ENCODE measurements around the gene ARHGAP26.

Gene ARHGAP26

DNA sequence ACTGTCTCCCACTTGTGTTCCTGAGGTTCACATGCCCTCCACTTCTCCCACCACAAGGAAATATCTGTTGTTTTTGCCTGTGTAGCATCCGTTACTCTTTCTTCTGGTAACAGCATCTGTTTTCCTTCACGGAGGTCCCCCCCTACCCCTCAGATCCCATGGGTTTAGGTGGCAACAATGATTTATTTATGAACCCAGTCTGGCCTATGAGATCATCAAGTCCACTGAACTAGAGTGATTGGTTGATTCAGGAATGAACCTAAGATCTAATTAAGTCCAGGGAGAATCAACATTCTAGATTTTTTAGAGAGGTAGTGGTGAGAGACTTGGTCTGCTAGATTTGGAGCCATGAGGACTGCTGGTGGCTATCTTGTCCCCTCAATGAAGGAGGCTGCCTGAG lies 466.5 kb downstream of the ARHGAP26 start:
- no peak for DNase-seq

DNA sequence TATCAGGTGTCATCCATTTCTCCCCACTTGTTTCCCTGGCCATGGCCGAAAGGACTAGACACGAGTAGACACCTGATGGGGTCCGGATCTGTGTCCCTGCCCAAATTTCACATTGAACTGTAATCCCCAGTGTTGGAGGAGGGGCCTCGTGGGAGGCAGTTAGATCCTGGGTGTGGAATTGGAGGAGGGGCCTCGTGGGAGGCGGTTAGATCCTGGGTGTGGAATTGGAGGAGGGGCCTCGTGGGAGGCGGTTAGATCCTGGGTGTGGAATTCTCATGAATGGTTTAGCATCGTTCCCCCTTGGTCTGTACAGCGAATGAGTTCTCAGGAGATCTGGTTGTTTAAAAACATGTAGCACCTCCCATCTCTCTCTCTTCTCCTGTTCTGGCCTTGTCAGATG lies 467.5 kb downstream of the ARHGAP26 start:
- no peak for DNase-seq

DNA sequence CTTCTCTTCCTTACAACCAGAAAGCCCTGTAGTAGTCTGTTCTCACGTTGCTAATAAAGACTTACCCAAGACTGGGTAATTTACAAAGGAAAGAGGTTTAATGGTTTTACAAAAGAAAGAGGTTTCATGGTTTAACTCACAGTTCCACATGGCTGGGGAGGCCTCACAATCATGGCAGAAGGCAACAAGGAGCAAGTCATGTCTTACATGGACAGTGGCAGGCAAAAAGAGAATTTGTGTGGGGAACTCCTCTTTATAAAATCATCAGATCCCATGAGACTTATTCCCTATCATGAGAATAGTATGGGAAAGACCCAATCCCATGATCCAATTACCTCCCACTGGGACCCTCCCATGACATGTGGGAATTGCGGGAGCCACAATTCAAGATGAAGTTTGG lies 468.4 kb downstream of the ARHGAP26 start:
- no peak for DNase-seq

DNA sequence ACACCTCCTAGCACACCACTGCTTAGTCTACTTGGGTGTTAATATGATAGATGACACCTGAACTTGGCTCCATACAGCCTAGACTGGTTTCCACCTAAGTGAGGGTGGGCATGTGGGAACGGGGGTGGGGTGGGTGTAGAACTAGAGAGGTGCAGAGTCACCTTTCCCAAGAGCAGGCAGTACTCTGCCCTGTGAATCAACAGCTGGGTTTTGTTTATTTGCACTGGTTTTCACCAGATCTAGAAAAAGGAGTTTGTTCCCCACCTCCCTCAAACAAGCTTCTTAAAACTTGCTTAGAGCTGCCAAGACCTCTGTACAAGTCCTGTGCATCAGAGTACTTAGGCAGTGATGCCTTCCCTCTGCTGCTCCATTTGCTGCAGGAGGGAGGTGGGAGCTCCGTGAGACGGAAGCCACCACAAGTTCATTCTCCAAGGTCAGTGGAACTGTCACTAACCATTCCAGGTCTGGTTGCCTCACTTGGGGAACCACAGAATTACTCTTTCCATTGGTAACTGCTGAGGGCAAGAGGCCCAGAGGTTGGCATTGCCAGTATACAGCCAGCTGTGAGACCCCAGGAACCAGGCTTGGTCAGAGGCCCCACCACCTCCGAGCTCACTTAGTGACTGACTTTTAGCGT lies 469.8 kb downstream of the ARHGAP26 start:
- no peak for DNase-seq

DNA sequence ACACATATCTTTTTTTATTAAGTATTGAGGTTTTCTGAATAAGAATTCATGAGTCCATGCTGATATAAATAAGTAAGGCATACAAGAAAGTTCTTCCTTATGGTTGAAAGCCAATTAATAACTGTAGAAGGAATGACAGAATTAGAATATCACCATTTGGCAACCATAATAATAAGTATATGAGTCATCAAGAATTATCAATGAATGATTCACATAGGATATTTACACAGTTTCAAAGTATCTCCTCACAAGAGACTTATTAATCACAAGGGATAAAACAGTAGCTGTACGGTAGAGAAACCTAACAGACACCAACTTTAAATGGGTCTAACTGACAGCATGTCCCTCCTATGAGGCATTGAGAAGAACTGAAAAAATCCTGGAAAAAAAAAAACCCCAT lies 471.7 kb downstream of the ARHGAP26 start:
- no peak for DNase-seq

DNA sequence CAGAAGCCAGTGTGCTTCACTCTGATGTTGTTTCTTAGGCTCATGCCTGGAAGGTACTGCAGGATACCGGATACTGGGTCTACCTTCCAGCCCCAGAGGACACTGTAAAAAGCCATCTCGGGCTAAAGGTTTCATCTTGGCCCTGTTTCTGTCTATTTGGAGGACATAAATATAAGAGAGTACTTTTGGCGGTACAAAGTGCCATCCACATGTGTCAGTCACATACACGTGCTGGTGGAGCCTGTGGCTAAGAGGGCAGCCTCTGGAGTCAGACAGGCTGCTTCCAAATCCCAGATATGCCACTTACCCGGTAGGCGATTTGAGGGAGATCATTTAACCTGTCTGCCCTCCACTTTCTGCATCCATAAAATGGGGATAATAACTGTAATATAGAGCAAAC lies 472.9 kb downstream of the ARHGAP26 start:
- DNase-seq = no peak

DNA sequence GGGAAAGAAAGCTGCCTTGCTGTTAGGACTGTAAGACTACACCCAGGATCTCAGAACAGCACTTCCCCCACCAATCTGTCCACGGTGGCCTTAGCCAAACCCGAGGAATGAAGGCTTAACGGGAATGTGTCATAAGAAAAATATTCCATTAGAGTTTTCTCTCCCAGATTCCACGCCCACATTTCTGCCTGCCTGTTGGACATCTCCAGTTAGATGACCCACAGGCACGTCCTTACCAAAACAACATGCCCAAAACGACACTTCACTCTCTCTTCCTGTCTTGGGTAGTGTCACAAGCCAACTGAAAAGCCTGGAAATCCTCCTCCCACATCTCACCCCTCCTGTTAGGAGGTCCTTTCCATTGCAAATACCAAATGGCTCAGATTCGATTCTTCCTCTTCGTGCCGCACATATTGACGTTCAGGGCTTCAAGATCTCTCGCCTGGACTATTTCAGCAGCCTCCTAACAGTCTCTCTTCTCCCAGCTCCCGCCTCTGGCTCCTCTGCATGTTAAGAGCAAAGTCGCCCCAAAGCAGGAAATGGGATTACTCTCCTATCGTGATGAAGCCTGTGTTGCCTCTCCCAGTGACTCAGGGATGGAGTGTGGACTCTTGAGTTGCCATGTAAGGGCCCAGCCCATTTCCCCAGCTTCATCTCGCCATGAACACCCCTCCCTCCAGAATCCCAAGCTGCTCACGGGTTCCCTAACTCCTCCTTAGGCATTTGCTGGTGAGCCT lies 474.0 kb downstream of the ARHGAP26 start:
- no peak for DNase-seq

DNA sequence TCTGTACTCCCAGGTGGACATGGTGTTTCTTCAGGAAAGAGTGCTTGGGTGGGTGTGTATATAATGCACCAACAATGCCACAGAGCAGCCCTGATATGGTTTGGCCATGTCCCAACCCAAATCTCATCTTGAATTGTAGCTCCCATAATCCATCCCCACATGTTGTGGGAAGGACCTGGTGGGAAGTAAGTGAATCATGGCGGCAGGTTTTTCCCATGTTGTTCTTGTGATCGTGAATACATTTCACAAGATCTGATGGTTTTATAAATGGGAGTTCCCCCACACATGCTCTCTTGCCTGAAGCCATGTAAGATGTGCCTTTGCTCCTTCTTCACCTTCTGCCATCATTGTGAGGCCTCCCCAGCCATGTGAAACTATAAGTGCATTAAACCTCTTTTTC lies 474.8 kb downstream of the ARHGAP26 start:
- DNase-seq = no peak

DNA sequence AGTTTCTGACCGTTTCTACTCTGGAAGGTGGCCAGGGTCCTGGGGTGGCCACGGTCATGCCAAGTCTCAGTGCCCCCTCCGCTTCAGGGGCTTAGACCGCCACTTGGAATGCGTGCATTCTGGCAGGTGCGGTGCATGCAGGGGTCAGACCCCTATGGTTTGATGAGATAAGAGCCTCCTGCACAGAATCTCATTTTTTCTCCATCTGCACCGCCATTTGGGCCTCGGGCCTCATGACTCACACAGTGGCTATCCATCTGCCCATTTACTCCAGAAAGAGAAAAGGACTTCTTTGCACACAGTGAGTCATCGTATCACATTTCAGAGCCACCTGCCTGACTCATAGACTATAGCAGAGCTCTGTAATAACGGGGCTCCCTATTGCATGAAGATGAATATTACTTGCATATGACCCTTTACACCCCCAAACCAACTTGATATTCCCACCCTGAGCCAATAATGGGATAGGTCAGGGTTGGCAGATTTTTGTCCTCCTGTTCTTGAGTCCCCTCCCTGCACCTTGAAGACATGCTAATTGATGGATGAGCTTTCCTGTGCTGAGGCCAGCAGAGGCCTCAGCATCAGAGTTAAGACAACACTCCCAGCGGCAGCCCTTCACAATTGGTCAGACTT lies 475.9 kb downstream of the ARHGAP26 start:
- no peak for DNase-seq

DNA sequence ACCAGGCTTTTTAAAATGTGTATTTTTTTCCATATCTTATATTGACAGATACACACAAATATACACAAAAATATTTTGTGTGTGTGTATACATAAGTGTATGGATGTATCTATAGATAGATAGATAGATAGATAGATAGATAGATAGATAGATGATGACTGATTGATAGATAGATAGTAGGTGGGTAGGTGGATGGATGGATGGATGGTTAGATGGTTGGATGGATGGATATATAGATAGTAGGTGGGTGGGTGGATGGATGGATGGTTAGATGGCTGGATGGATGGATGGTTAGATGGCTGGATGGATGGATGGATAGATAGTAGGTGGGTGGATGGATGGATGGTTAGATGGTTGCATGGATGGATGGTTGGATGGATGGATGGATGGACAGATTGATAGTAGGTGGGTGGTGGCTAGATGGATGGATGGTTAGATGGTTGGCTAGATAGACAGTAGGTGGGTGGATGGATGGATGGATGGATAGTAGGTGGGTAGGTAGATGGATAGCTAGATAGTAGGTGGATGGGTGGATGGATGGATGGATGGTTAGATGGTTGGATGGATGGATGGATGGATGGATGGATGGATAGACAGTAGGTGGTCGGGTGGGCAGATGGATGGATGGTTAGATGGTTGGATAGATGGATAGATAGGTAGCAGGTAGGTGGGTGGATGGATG lies 477.1 kb downstream of the ARHGAP26 start:
- no peak for DNase-seq

DNA sequence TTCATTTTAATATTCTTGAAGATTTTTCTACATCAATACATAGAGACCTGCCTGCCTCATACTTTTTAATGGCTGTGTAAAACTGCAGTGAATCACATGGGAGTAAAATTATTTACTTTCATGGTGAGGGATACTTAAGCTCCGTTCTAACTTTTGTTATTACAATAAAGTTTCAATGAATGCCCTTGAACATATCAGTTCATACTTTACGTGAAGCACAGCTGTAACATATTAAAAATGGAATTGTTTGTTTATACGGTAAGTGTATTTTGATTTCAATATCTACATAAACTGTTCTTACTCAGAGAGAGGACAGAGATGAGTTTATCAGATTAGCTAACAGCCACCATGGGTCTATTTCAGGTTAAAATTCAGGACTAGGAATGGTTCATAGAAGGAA lies 478.2 kb downstream of the ARHGAP26 start:
- no peak for DNase-seq

DNA sequence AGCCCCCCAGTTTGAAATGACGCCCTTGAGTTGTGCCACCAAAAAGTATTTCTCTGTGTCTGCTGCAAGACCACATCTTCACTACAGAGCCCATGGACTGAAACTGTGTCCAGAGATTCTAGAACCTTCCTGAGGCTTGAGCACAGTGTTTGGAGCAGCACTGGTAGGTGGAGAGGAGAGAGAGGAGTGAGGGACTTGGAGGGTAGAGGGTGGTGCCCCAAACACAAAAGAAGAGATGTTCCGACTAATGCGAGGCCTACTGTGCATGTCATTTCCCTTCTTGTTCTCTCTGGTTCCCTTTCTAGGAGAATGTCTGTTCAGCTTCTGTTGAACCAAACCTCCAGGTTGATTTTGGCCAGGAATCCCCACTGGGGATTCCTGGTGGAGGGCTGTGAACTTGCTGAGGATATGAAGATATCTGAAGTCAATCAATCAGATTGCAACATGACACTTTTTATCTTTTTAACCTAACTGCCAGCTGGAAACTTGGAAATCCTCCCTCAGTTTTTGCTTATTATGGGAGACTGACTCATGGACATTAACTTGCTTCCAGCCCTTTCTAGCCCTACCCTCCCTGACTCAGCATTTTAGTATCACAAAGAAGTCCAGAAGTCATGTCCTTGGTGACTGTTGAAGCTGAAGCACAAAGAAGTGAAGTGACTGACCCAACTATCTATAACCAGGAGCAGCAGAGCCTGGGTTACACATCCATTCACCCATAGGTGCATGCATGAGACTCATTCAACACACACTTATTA lies 478.8 kb downstream of the ARHGAP26 start:
- DNase-seq = no peak

DNA sequence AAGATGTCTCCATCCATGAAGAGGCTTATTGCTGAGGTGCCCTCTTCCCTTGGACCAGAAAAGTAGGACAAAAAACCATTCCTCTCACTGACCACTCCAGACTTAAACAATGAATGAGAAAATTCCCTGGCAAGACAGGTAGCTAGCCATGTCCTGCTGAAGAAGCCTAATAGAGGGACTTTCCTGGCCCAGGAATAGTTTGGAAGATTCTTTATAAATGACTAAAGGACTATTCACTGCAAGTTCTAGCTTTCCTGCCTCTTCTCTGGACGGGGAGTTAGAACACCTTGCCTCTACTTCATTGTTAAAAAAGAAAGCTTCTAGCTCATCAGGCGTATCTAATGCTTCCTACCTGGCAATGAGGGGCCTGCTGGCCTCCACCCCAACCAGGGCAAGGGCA lies 479.7 kb downstream of the ARHGAP26 start:
- no peak for DNase-seq

DNA sequence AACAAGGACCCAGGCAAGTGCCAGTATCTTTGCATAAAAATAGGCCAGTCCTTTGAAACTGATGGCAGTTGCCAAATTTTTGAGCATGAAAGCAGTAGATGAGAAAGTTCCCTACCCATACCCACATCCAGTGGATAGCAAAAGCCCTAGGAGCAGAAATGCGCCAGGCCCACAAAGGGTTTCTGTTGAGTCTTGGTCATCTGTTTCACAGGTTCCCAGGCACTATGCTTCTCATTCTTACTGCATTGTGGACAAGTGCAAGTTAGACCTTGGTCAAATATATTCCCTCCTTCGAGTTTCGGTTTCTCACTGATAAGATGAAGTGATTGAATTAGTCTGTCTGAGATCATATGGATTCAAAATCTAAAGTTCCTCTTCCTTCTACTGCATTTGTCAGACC lies 481.0 kb downstream of the ARHGAP26 start:
- no peak for DNase-seq

DNA sequence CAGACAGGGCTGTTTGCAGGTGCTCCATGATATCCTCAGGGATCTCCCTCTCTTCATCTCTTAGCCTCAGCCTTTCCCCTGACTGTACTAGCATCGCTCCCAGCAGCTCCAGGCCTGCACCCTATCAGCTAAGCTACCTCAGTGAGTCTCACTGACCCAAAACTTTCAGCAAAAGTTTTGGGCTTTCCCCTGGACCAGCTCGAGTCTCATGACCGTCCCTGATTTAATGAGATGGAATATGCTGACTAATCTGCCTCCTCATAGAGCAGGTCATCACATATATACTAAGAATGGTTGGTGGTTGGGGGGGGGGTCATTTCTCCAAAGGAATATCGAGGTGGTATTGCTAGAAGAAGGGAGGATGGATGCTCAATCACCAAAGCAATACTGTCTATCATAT lies 481.8 kb downstream of the ARHGAP26 start:
- no peak for DNase-seq

DNA sequence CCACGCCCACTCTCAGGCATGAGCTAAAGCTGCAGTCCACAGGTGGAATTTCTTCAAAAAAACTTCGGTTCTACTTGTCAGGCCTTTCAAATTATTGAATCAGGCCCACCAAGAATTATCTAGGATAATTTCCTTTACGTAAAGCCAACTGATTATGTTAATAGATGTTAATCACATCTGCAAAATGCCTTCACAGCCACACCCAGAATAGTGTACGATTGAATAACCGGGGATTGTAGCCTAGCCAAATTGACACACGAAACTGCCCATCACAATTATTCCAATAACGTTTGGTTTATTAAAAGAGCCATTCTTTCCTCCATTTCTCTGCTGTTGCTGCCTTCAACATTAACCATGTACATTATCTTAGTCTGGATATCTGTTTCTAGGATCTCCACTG lies 484.6 kb downstream of the ARHGAP26 start:
- DNase-seq = no peak

DNA sequence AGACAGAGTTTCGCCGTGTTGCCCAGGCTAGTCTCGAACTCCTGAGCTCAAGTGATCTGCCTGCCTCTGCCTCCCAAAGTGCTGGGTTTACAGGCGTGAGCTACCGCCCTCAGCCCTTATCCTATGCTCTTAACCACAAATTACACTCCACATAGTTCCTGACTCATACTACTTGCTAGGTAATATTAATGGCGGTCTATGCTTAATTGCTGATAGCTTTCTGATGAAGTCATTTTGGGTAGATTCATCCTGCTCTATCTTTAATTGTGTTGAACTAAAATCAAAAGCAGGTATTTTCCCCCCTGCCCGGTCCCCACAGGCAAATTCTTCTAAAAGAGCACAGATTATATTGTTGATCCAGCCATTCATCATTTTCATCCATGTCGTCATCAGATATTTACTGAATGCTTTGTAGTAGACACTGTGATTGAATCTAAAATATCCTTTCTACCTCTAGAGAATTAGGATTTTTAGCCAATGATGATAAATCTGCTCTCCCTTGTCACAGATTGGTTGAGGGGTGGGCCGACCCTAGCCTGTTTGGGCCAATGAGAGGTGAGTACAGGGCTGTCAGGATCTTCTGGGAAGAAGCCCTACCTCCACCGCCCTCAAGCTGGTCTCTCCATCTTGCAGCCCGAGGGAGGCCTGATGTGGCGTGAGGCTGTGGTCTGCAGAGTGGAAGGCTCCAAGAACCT lies 488.5 kb downstream of the ARHGAP26 start:
- DNase-seq = no peak

DNA sequence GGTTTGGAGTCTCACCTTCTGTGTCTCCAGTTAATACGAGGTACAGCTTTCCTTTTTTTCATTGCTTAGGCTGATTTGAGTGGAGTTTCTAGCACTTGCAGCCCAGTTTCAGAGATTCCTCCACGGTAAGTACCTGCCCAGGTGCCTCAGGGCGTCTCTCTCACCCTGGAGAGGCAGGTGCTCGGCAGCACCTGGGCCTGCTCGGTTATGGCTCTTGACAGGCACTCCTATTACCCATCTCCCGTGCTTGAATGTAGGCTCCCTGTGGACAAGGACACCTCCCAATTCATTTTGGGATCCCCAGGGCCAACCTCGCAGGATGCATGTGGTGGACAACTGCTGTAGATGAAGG lies 489.1 kb downstream of the ARHGAP26 start:
- DNase-seq = no peak

DNA sequence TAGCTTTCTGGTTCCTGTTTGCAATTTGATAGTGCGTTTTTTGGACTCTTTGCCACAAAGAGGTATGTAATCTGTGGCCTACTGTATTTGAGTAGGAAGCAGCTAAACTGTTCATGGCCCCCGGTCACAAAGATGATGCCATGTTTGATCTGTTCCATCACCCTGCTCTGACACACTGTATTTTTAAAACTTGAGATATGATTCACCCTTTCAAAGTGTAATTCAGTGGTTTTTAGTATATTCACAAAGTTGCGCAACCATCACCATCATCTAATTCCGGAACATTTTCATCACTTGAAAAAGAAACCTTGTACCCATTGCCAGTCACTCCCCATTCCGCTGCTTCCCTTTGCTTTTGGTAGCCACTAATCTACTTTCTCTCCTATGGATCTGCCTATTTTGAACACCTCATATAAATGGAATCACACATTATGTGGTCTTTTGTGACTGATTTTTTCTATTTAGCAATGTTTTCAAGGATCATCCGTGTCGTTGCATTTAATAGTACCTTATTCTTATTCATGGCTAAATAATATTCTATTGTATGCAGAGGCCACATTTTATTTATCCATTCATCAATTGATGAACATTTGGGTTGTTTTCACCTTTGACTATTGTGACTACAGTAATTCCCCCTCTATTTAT lies 491.7 kb downstream of the ARHGAP26 start:
- no peak for DNase-seq

DNA sequence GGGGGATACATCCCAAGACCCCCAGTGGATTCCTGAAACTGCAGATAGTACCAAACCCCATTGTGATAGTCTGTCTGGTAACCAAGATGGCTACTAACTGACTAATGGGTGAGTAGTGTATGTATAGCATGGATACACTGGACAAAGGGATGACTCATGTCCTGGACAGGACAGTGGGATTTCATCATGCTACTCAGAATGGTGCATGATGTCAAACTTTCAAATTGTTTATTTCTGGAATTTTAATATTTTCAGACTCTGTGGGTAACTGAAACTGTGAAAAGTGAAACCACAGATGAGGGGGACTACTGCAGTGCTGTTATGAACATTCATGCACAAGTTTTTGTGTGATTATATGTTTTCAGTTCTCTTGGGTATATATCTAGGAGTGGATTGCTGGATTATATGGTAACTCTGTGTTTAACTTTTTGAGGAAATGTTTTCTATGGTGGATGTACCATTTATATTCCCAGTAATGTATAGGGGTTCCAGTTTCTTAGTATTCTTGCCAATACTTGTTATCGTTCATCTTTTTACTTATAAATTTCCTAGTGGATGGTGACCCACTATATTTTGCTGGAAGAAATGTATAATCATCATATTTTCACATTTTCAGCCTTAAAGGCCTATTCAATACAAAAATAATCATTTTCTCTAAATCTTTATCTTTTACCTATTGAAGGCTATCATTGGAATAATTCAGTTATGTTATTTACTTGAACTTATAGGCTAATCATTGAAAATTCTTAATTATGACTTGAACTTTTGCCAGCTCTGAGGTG lies 492.4 kb downstream of the ARHGAP26 start:
- DNase-seq = no peak

DNA sequence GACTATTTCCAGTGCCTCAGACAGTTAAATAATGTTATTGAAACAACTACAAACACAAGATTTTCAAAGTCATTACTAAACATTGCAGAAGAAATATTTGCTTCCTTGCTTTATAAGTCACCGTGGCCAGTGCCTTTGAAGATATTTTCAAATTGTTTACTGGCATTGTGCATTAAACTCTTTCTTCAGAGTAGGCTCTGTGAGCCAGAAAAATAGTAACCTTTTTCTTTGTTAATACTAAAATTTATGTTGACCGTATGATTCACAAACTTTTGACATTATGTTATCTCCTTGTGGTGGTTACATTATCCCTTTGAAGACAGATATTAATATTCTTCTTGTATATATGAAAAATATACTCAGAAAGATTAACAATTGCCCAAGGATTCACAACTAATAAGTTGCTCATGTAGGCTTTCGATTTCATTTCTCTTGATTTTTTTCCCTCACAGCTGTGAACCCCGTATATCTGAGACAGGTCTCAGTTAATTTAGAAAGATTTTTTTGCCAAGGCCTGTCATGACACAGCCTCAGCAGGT lies 493.2 kb downstream of the ARHGAP26 start:
- no peak for DNase-seq

Measured in CD4-positive, alpha-beta T cell treated with Interleukin-4 for 4 hours (primary cell).